Pancreas (tissue), 10 donors: ENCODE results near the gene SFXN5. TPM values are rescaled to one million over a fixed set of nuclear protein-coding genes. Genes with fewer than 3 reads are reported as not detected.

Experiments
- ATAC-seq, 4 donors: fragments of 200-7000 bp; cut with Tn5 transposase; one replicate each; pipeline versions ENCODE4 v1.8.0 to v1.9.1; 2020; ENCODE audit warnings: mild to moderate bottlenecking in 4 of 4, moderate library complexity in 4 of 4
- DNase-seq, 6 donors: peaks; one replicate each; pipeline ENCODE4 v3.0.0-alpha.2; 2020
- FAIRE-seq: peaks from 2 replicates; lab custom pipeline; 2012; peaks lifted over from hg19 to GRCh38; lab: Jason Lieb, UNC
- H3K27ac ChIP-seq, 4 donors: fragments of 200-600 bp; sonication (generic); 1 replicate in 3 of 4; 2 replicates in 1 of 4; pipeline versions ENCODE4 v1.5.0 to v1.8.0; 2020
- H3K27me3 ChIP-seq, 4 donors: fragments of 200-600 bp; one replicate each; pipeline ENCODE4 v1.8.0; 2021
- H3K36me3 ChIP-seq, 3 donors: fragments of 200-600 bp; sonication (generic) in 1 of 3; one replicate each; pipeline versions ENCODE4 v1.5.0 to v1.8.0; 2020 to 2021
- H3K4me1 ChIP-seq, 3 donors: fragments of 200-600 bp; one replicate each; pipeline ENCODE4 v1.8.0; 2021
- H3K4me3 ChIP-seq, 4 donors: fragments of 200-600 bp; sonication (generic) in 2 of 4; one replicate each; pipeline versions ENCODE4 v1.5.0 to v1.8.0; 2020 to 2021
- H3K9me3 ChIP-seq, 4 donors: fragments of 200-600 bp; one replicate each; pipeline ENCODE4 v1.8.0; 2021
- CTCF ChIP-seq, 4 donors: fragments of 200-600 bp; sonication (generic) in 3 of 4; IDR thresholded peaks; one replicate each; pipeline versions ENCODE4 v1.5.0 to v1.8.0; 2021; ENCODE audit warnings: antibody characterized with exemption in 4 of 4
- WGBS, 2 donors: extraction: QIAGEN DNeasy Blood & Tissue Kit; methylation state at CpG; one replicate each; pipeline ENCODE4 v1.1.7; 2013; 5-methylcytosine and 5-hydroxymethylcytosine counted together
- intact Hi-C, 3 donors: fragments of 100-400 bp; cut with DNase I; formaldehyde crosslinking; loops; one replicate each; pipeline versions ENCODE4 v1.11.1 to v1.14.2; 2022
- polyA plus RNA-seq, 2 donors: library from polyadenylated mRNA; stranded (reverse); fragments of 200-250 nt; gene quantifications; one replicate each; pipeline ENCODE4 v1.2.3, GENCODE V29; 2013
- total RNA-seq, 6 donors: library from RNA; stranded (reverse); fragmentation: NEBNext Ultra II Directional in 4 of 6; extraction: Animal tissue kit (Norgen Biotek cat#: 25700) in 4 of 6; gene quantifications; one replicate each; pipeline versions ENCODE4 v1.2.1 to v1.2.4, GENCODE V29; 2021 to 2023
- donor health status: healthy with polysubstance abuse.
- donor health status: DM: no; HTN: no; CAD: no; lungs with moderate emphysema.
- donor health status: DM: no; HTN: no; CAD: no.
- donor health status: control.
- donor health status: control.
- donor health status: Bipolar disorder and iron deficiency.
- donor health status: DM: yes; HTN: yes; CAD: no.
- donor health status: DM: no; HTN: no; CAD: no.
- donor health status: DM: no; HTN: no; CAD: no.
- donor health status: DM: yes; HTN: yes; CAD: no.

SFXN5 gene
- total and polyA plus RNA-seq, 8 donors, result 2.6 to 8.4 (median 5.4) TPM

DNA sequence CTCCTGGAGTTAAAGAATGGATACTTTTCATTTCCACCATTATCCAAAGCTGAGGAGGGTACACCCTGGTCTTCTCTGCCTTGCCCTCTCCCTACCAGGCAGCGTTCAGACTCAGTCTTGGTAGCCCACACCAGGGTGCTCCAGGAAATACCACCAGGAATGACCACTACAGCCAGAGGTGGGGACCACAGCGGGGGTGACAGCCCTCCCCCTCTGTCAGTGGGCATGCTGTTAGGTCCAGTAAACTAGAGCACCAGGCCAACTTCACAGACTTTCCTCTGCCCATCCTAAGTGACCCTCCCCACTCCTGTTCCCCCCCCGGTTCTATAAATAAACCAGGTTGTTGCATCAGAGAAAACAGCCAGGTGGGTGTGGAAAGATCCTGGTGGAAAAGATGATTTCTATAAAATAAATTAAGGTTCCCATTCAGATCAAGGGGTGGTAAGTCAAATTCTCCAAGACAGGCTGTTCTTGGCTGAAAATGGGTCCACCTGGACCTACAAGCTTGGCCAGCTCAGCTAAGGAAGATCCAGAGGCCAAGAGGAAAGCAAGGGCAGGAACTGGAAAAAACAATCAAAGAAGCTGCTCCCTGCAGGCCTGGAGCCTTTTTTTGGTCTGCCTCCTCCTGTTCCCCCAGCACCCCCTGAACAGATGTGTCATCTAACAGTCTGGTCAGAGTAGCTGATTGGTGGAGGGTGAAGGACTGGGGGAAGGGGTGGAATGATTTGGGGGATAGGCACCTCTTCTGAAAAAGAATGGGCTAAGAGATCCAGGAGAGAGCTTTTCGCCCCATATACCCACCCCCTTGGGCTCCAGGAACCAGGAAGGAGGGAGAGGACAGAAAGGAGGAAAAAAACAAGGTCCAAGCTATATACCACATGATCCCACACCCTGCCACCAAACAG, 38.9 kb upstream of the SFXN5 start:
- H3K27ac ChIP-seq, result peak overlapping the region in 2 of 4 donors; percentile 84 to 86
- FAIRE-seq, result no peak
- WGBS, 2 donors, result 68 to 71% methylated on average over 4 of the region's 4 CpGs
- TF ChIP-seq CTCF (IDR thresholded peaks at IDR 0.05), result no peak
- peak overlapping the region in 2 of 4 donors; percentile 87 to 90 for H3K4me3 ChIP-seq
- ATAC-seq, result no peak
- H3K27me3 ChIP-seq, result no peaks in the 10 kb centered on the region
- intact Hi-C loops, result no loop called here
- peaks cover 0 to 21% (median 0%) of the 10 kb centered on the region in 3 donors for H3K4me1 ChIP-seq
- no peaks in the 10 kb centered on the region for H3K9me3 ChIP-seq
- no peaks in the 10 kb centered on the region for H3K36me3 ChIP-seq
- DNase-seq, result no peak

- FAIRE-seq, result no peak
- Histone ChIP-seq H3K4me3 (no peak overlapping the region), H3K27ac (no peak overlapping the region), H3K27me3 (no peaks in the 10 kb centered on the region), H3K4me1 (peaks cover 0 to 21% (median 0%) of the 10 kb centered on the region in 3 donors), H3K9me3 (no peaks in the 10 kb centered on the region), H3K36me3 (no peaks in the 10 kb centered on the region)
- intact Hi-C loops, result no loop called here
- ATAC-seq, result no peak
- 81 to 87% methylated on average over 5 of the region's 5 CpGs for WGBS, 2 donors
- no peak for TF ChIP-seq CTCF (IDR thresholded peaks at IDR 0.05)
- no peak for DNase-seq
Observed at GRCh38 chr2:73109431-73110167, 38.1 kb upstream of the SFXN5 start.

- ATAC-seq, result peak; percentile 19 to 64 (median 42)
- intact Hi-C loops, result no loop called here
- Histone ChIP-seq H3K4me3 (no peak overlapping the region), H3K27me3 (no peaks in the 10 kb centered on the region), H3K4me1 (peaks cover 0 to 21% (median 0%) of the 10 kb centered on the region in 3 donors), H3K27ac (no peak overlapping the region), H3K9me3 (no peaks in the 10 kb centered on the region), H3K36me3 (no peaks in the 10 kb centered on the region)
- no peak for FAIRE-seq
- no peak for TF ChIP-seq CTCF (IDR thresholded peaks at IDR 0.05)
- 27 to 36% methylated on average over 12 of the region's 12 CpGs for WGBS, 2 donors
- DNase-seq, result peak in 4 of 6 donors; percentile 26 to 75 (median 40)
Observed at GRCh38 chr2:73107211-73107926, 35.9 kb upstream of the SFXN5 start.

DNA sequence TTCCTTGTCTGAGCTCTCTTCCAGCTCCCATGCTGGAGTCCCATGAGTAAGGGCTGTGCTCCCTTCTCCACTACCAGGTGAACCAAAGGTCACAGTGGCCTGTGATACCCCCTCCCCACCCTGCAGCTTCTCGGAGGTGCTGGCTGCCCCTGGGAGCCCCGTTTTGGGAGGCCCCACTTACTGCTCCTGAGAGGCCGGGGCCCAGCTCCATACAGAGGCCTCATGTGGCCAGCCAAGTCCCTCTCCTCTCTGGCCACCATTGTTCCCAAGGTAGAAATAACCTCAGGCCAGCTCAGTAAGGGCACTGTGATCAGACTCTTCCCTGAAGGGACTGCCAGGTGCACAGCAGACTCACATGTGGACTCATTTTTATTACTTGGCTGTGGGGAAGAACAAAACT, 35.3 kb upstream of the SFXN5 start:
- H3K9me3 ChIP-seq, result no peaks in the 10 kb centered on the region
- no peak overlapping the region for H3K4me3 ChIP-seq
- H3K27ac ChIP-seq, result no peak overlapping the region
- H3K4me1 ChIP-seq, result peaks cover 0 to 21% (median 0%) of the 10 kb centered on the region in 3 donors
- H3K36me3 ChIP-seq, result no peaks in the 10 kb centered on the region
- DNase-seq, result peak in 1 of 6 donors; percentile 45
- no peak for ATAC-seq
- no peak for TF ChIP-seq CTCF (IDR thresholded peaks at IDR 0.05)
- WGBS, 2 donors, result 70 to 83% methylated on average over 3 of the region's 3 CpGs
- FAIRE-seq, result no peak
- no peaks in the 10 kb centered on the region for H3K27me3 ChIP-seq
- intact Hi-C loops, result no loop called here
